CD4-positive, alpha-beta T cell (primary cell): Measurements from ENCODE around the gene TRIM44. TPM values are rescaled to one million over a fixed set of nuclear protein-coding genes. Genes with fewer than 3 reads are reported as not detected.
A peak's percentile ranks its signal among the peaks of the same experiment; 100 is the strongest.

Source experiments
- ATAC-seq: fragments of 200-7000 bp; cut with Tn5 transposase; one replicate; pipeline ENCODE4 v1.10.0; 2022; ENCODE audit warnings: mild to moderate bottlenecking; ENCODE audit not compliant: poor library complexity
- CTCF ChIA-PET: fragments of 350-600 bp; sonication (Branson Sonifier 250); formaldehyde crosslinking; loops from one replicate; lab custom pipeline; 2021; ENCODE audit warnings: antibody characterized with exemption, inconsistent platforms; lab: Charles Lee
- POLR2A ChIA-PET: fragments of 350-600 bp; sonication (Branson Sonifier 250); formaldehyde crosslinking; loops from one replicate; lab custom pipeline; 2021; ENCODE audit warnings: antibody characterized with exemption, inconsistent platforms; lab: Charles Lee
- DNase-seq, 14 experiments: peaks; one replicate each; pipeline ENCODE4 v3.0.0-alpha.2; 2013 to 2020; ENCODE audit warnings: mixed read lengths in 2 of 14
- H3K27ac ChIP-seq, 2 donors: one replicate each; pipeline versions ENCODE4 v1.5.1 to v1.7.0; 2013; ENCODE audit warnings: low read length in 2 of 2, low read depth in 1 of 2, mild to moderate bottlenecking in 1 of 2
- H3K27me3 ChIP-seq, 2 experiments: 1 replicate in 1 of 2; 2 replicates in 1 of 2; pipeline versions ENCODE4 v1.6.1 to v1.7.0; 2013; ENCODE audit warnings: low read length in 2 of 2, control low read depth in 1 of 2, mild to moderate bottlenecking in 1 of 2, moderate library complexity in 1 of 2; ENCODE audit not compliant: insufficient read depth in 2 of 2, control insufficient read depth in 1 of 2
- H3K36me3 ChIP-seq: one replicate; pipeline ENCODE4 v1.6.1; 2013; ENCODE audit warnings: low read length, control low read depth; ENCODE audit not compliant: insufficient read depth
- H3K4me1 ChIP-seq: one replicate; pipeline ENCODE4 v1.6.1; 2013; ENCODE audit warnings: low read length, control low read depth; ENCODE audit not compliant: insufficient read depth
- H3K4me3 ChIP-seq: one replicate; pipeline ENCODE4 v1.5.1; 2013; ENCODE audit warnings: mild to moderate bottlenecking, low read length, moderate library complexity
- H3K9me3 ChIP-seq, 2 experiments: 1 replicate in 1 of 2; 2 replicates in 1 of 2; pipeline versions ENCODE4 v1.6.1 to v1.7.0; 2013; ENCODE audit warnings: low read length in 2 of 2, mild to moderate bottlenecking in 2 of 2, control low read depth in 1 of 2, moderate library complexity in 1 of 2; ENCODE audit not compliant: control insufficient read depth in 1 of 2, insufficient read depth in 1 of 2
- H3K27ac Mint-ChIP-seq: one replicate; pipeline ENCODE4 v1.8.0; 2020; ENCODE audit warnings: mixed read lengths
- H3K27me3 Mint-ChIP-seq: one replicate; pipeline ENCODE4 v1.8.0; 2021; ENCODE audit warnings: mixed read lengths
- H3K36me3 Mint-ChIP-seq: one replicate; pipeline ENCODE4 v1.8.0; 2021; ENCODE audit warnings: low read depth, mixed read lengths
- H3K4me1 Mint-ChIP-seq: one replicate; pipeline ENCODE4 v1.8.0; 2021; ENCODE audit warnings: low read depth, mixed read lengths
- H3K4me3 Mint-ChIP-seq: one replicate; pipeline ENCODE4 v1.8.0; 2020; ENCODE audit warnings: mild to moderate bottlenecking, mixed read lengths
- H3K9me3 Mint-ChIP-seq: one replicate; pipeline ENCODE4 v1.8.0; 2020; ENCODE audit warnings: mixed read lengths
- CTCF ChIP-seq: fragments of 200-600 bp; IDR thresholded peaks from one replicate; pipeline ENCODE4 v1.8.0; 2022; ENCODE audit warnings: antibody characterized with exemption, mild to moderate bottlenecking
- intact Hi-C, 2 experiments: fragments of 100-400 bp; cut with DNase I in 1 of 2; cut with micrococcal nuclease in 1 of 2; formaldehyde crosslinking; loops; one replicate each; pipeline versions ENCODE4 v1.15.1 to v1.9.0; 2023 to 2025; cut with DNase I, micrococcal nuclease
- total RNA-seq, 174 experiments: library from RNA in 2 of 174; stranded (reverse) in 2 of 174; gene quantifications; one replicate each; pipeline ENCODE4 v1.2.3 and lab custom pipeline; 2021 to 2026

The TRIM44 gene
- total RNA-seq, 2 experiments from 2014 or later, result 32.1 to 36.7 TPM

GRCh38 chr11:35676611-35676965 is 14.0 kb downstream of the TRIM44 start:
- H3K9me3 Mint-ChIP-seq, result no peaks in the 10 kb centered on the region
- H3K4me3 Mint-ChIP-seq, result no peak overlapping the region
- no peak overlapping the region for H3K4me3 ChIP-seq
- no peaks in the 10 kb centered on the region for H3K4me1 ChIP-seq
- no peak overlapping the region for H3K27ac ChIP-seq
- intact Hi-C loops, result no loop called here
- H3K27me3 ChIP-seq, result no peaks in the 10 kb centered on the region
- no peaks in the 10 kb centered on the region for H3K9me3 ChIP-seq
- ChIA-PET CTCF (no interaction called here), POLR2A (interaction anchor here (0.8 kb wide), 1 partner anchor 272 kb away, joined by 4 read pairs; no protein-coding TSS in a partner anchor)
- H3K36me3 ChIP-seq, result no peaks in the 10 kb centered on the region
- H3K4me1 Mint-ChIP-seq, result peaks cover 96% of the 10 kb centered on the region
- H3K27ac Mint-ChIP-seq, result peak overlapping the region; percentile 7
- H3K36me3 Mint-ChIP-seq, result peaks cover 27% of the 10 kb centered on the region
- H3K27me3 Mint-ChIP-seq, result no peaks in the 10 kb centered on the region
- no peak for TF ChIP-seq CTCF
- DNase-seq, result no peak
- no peak for ATAC-seq

GRCh38 chr11:35677904-35678303 is 15.3 kb downstream of the TRIM44 start:
- CTCF ChIA-PET, result no interaction called here
- Mint-ChIP-seq H3K4me3 (no peak overlapping the region), H3K4me1 (peaks cover 96% of the 10 kb centered on the region), H3K9me3 (no peaks in the 10 kb centered on the region), H3K27ac (no peak overlapping the region), H3K27me3 (no peaks in the 10 kb centered on the region), H3K36me3 (peaks cover 24% of the 10 kb centered on the region)
- POLR2A ChIA-PET, result no interaction called here
- H3K4me1 ChIP-seq, result peaks cover 7% of the 10 kb centered on the region
- no peaks in the 10 kb centered on the region for H3K36me3 ChIP-seq
- H3K27me3 ChIP-seq, result no peaks in the 10 kb centered on the region
- no peak for TF ChIP-seq CTCF
- DNase-seq (no peak), ATAC-seq (no peak)
- no peak overlapping the region for H3K27ac ChIP-seq
- H3K9me3 ChIP-seq, result no peaks in the 10 kb centered on the region
- intact Hi-C loops, result no loop called here
- no peak overlapping the region for H3K4me3 ChIP-seq

- peaks cover 30% of the 10 kb centered on the region for H3K36me3 Mint-ChIP-seq
- H3K9me3 Mint-ChIP-seq, result no peaks in the 10 kb centered on the region
- Histone ChIP-seq H3K27ac (no peak overlapping the region), H3K27me3 (no peaks in the 10 kb centered on the region), H3K4me1 (peaks cover 7% of the 10 kb centered on the region), H3K9me3 (no peaks in the 10 kb centered on the region), H3K4me3 (no peak overlapping the region), H3K36me3 (no peaks in the 10 kb centered on the region)
- TF ChIP-seq CTCF, result no peak
- POLR2A ChIA-PET, result no interaction called here
- intact Hi-C loops, result no loop called here
- DNase-seq (no peak), ATAC-seq (no peak)
- H3K4me1 Mint-ChIP-seq, result peaks cover 96% of the 10 kb centered on the region
- H3K4me3 Mint-ChIP-seq, result no peak overlapping the region
- CTCF ChIA-PET, result no interaction called here
- H3K27ac Mint-ChIP-seq, result no peak overlapping the region
- H3K27me3 Mint-ChIP-seq, result no peaks in the 10 kb centered on the region
Measured at GRCh38 chr11:35678471-35678870, 15.9 kb downstream of the TRIM44 start.
